GM19468 (cell line): ENCODE measurements around the gene CDK5RAP1.

Source experiments
- ATAC-seq: cut with Tn5 transposase; IDR thresholded peaks from one replicate; pipeline ENCODE4 v1.9.1; 2021; ENCODE audit warnings: mild to moderate bottlenecking, moderate library complexity, moderate number of reproducible peaks; ENCODE audit not compliant: unreplicated experiment; ENCODE audit errors: extremely low read depth

CDK5RAP1 gene

GRCh38 chr20:33388268-33388667 lies 13.1 kb downstream of the CDK5RAP1 start:
- no peak for ATAC-seq

GRCh38 chr20:33387177-33387576 lies 14.1 kb downstream of the CDK5RAP1 start:
- ATAC-seq: no peak

GRCh38 chr20:33386673-33387072 lies 14.6 kb downstream of the CDK5RAP1 start:
- no peak for ATAC-seq

GRCh38 chr20:33377366-33377765 lies 24.0 kb downstream of the CDK5RAP1 start:
- no peak for ATAC-seq

- no peak for ATAC-seq
Observed at GRCh38 chr20:33373735-33374605, 27.3 kb downstream of the CDK5RAP1 start.

- ATAC-seq: no peak
Observed at GRCh38 chr20:33372993-33373441, 28.3 kb downstream of the CDK5RAP1 start.

GRCh38 chr20:33370291-33370690 lies 31.0 kb downstream of the CDK5RAP1 start:
- no peak for ATAC-seq

GRCh38 chr20:33362898-33363297 lies 38.4 kb downstream of the CDK5RAP1 start:
- no peak for ATAC-seq

GRCh38 chr20:33359399-33360261 lies 41.7 kb downstream of the CDK5RAP1 start:
- ATAC-seq: no peak

GRCh38 chr20:33353013-33353402 lies 48.3 kb downstream of the CDK5RAP1 start:
- no peak for ATAC-seq

- ATAC-seq: no peak
Observed at GRCh38 chr20:33352258-33353012, 48.9 kb downstream of the CDK5RAP1 start.

- no peak for ATAC-seq
Observed at GRCh38 chr20:33351696-33352095, 49.6 kb downstream of the CDK5RAP1 start.

GRCh38 chr20:33349493-33349892 lies 51.8 kb downstream of the CDK5RAP1 start:
- no peak for ATAC-seq

GRCh38 chr20:33348136-33348937 lies 53.0 kb downstream of the CDK5RAP1 start:
- ATAC-seq: no peak

- ATAC-seq: no peak
Observed at GRCh38 chr20:33345342-33345741, 56.0 kb downstream of the CDK5RAP1 start.

- no peak for ATAC-seq
Observed at GRCh38 chr20:33343521-33343920, 57.8 kb downstream of the CDK5RAP1 start.

GRCh38 chr20:33339515-33340058 lies 61.7 kb downstream of the CDK5RAP1 start:
- no peak for ATAC-seq

- no peak for ATAC-seq
Observed at GRCh38 chr20:33338467-33339258, 62.7 kb downstream of the CDK5RAP1 start.
